LNCaP clone FGC (cell line): ENCODE measurements around the gene HAO1.

ENCODE experiments used
- DNase-seq: peaks from one replicate; pipeline ENCODE4 v3.0.0-alpha.2; 2011; ENCODE audit warnings: low read depth
- H3K4me3 ChIP-seq: 2 replicates; pipeline ENCODE4 v1.5.1; 2011; ENCODE audit warnings: mild to moderate bottlenecking, low read depth, low read length, control low read depth
- TF ChIP-seq, protein P1 (sequence below): IDR thresholded peaks from 2 replicates; pipeline ENCODE4 v1.5.1; 2012; ENCODE audit warnings: mild to moderate bottlenecking; ENCODE audit not compliant: control insufficient read depth, insufficient read depth; ENCODE audit errors: extremely low read depth

HAO1 gene

GRCh38 chr20:7940341-7940740 lies at the start of gene HAO1:
HAO1 (minus strand) TSS chr20:7940458; CDS start chr20:7940422, 36 bp downstream.
- peak; percentile 21 for DNase-seq
- H3K4me3 ChIP-seq: no peak within 1 kb of the TSS
- TF ChIP-seq, protein P1, sequence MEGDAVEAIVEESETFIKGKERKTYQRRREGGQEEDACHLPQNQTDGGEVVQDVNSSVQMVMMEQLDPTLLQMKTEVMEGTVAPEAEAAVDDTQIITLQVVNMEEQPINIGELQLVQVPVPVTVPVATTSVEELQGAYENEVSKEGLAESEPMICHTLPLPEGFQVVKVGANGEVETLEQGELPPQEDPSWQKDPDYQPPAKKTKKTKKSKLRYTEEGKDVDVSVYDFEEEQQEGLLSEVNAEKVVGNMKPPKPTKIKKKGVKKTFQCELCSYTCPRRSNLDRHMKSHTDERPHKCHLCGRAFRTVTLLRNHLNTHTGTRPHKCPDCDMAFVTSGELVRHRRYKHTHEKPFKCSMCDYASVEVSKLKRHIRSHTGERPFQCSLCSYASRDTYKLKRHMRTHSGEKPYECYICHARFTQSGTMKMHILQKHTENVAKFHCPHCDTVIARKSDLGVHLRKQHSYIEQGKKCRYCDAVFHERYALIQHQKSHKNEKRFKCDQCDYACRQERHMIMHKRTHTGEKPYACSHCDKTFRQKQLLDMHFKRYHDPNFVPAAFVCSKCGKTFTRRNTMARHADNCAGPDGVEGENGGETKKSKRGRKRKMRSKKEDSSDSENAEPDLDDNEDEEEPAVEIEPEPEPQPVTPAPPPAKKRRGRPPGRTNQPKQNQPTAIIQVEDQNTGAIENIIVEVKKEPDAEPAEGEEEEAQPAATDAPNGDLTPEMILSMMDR: no peak

- DNase-seq: no peak
- H3K4me3 ChIP-seq: no peak overlapping the region
- TF ChIP-seq, protein P1: 0 out of 2 replicates have a peak, but pooled peaks have one; percentile 7
Observed at GRCh38 chr20:7989379-7989778, 49.1 kb upstream of the HAO1 start.

- TF ChIP-seq, protein P1: no peak
- H3K4me3 ChIP-seq: no peak overlapping the region
- no peak for DNase-seq
Observed at GRCh38 chr20:7985916-7986315, 45.7 kb upstream of the HAO1 start.

DNA sequence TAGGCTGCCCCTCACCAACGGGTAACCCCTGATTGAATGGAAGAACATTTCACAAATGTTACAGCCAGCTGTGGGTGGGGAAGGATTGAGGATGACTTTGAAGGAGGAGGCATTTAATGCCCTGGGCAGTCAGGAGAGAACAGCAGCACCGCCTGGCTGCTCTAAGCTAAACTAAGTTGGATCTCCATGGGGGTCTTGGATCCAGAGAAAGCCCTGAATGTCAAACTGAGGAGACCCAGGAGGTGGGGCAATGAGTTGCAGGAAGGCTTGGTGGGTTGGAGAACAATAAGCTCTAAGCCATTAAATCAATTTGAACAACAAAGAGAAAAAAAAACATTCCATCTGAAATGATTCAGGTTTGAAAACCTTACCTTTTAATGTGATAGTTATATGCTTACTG lies 43.9 kb upstream of the HAO1 start:
- no peak for DNase-seq
- no peak overlapping the region for H3K4me3 ChIP-seq
- TF ChIP-seq, protein P1: no peak

DNA sequence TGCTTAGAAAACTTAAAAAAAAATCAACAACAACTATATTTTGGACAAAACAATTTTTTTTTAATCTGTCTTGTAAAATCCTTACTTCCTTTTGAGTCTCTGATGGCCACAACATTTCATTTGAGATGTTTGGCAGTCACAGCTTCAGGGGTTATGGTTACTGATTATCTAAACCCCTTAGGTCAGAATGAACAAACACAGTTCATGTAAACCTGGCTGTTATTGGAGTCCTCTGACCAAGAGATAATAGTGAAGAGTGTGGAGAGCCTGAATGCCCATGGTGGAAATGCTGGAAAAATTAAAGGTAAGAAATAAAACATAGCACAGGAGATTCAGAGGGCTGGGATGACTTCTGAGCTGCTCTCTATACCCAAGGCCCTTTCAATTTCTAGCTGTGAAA lies 41.1 kb upstream of the HAO1 start:
- H3K4me3 ChIP-seq: no peak overlapping the region
- DNase-seq: no peak
- TF ChIP-seq, protein P1: no peak

- no peak for DNase-seq
- TF ChIP-seq, protein P1: peak; percentile 64
- H3K4me3 ChIP-seq: no peak overlapping the region
Observed at GRCh38 chr20:7980332-7981046, 40.2 kb upstream of the HAO1 start.

DNA sequence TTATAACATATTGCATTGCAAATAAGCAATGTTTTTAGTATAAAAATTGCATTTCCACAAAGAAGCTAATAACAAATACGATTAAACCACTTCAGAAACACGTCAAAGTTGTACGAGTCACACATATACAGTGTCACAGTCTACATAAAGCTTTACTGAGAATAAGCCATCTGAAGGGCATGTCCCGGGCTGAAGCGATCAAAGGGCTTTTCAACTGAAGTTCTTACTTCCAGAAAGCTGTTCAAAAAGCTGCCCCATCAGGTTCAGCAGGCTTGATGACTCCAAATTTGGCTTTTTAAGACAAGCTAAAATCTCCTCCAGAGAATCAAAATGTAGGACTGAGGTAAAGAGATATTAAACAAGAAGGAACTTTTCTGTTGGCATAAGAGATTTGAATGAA lies 37.5 kb upstream of the HAO1 start:
- DNase-seq: no peak
- no peak overlapping the region for H3K4me3 ChIP-seq
- TF ChIP-seq, protein P1: no peak
